HG03196 (cell line): ENCODE data around the gene RP2.
A peak's percentile ranks its signal among the peaks of the same experiment; 100 is the strongest.

Source experiments
- ATAC-seq: cut with Tn5 transposase; IDR thresholded peaks from one replicate; pipeline ENCODE4 v1.9.1; 2021; ENCODE audit not compliant: unreplicated experiment

Gene RP2

DNA sequence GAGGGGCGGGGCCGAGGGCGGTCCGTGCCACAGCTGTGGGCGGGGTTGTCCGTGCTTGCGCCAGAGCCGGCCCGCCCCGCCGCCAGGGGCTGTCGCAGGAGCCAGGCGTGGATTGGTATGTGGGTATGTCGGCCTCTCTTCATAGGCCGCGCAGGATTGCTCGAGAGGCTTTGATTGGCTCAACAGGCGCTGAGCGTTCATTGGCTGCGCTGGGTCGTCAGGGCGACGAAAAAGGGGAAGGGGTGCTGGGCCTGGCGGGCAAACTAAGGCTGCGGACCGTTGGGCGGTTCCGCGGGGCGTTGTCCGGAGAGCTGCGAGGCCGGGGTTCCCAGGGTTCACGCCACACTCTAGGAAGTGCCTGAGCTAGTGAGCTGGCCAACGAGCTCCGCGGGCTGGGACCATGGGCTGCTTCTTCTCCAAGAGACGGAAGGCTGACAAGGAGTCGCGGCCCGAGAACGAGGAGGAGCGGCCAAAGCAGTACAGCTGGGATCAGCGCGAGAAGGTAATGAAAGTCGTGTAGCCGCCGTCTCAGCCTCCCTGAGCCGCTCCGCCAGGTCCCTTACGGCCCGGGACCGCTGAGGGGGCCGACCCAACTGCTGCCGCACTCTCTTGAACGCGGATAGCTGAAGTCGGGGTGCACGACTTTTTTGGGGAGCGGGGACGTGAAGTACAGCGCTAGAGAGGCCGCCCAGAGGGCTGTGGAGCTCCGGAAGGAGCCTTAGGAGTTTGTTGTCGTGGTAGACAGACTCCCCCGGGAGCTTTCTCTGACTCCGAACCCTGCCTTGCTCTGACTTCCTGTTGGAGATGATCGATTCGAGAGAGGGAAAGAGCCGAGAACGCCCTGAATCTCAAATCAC lies at the start of gene RP2:
RP2 (plus strand) TSS at position 343 of the 857 bp plus-strand sequence; CDS start at position 401, 58 bp downstream.
- ATAC-seq: peak; percentile 88

- ATAC-seq: no peak
These were observed 47.9 kb upstream of the RP2 start for GRCh38 chrX:46788902-46789301.

- ATAC-seq: no peak
These were observed 44.7 kb upstream of the RP2 start for GRCh38 chrX:46791927-46792809.

DNA sequence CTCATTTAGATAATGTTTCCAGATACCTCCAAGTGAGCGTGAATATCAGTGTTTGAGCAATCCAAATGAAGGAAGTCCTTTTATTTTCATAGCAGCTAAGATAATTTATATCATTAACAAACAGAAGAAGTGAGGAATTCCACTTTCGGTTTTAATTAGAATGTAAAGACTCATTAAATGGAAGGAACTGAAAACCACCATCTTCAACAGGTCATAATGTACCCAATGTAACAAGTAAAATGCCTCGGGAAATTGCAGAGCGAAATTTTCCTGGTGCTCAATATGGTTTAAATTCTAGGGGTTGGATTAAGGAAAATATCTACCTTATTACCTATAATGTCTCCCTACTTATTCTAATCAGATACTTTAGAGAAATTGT lies 44.0 kb upstream of the RP2 start:
- no peak for ATAC-seq

DNA sequence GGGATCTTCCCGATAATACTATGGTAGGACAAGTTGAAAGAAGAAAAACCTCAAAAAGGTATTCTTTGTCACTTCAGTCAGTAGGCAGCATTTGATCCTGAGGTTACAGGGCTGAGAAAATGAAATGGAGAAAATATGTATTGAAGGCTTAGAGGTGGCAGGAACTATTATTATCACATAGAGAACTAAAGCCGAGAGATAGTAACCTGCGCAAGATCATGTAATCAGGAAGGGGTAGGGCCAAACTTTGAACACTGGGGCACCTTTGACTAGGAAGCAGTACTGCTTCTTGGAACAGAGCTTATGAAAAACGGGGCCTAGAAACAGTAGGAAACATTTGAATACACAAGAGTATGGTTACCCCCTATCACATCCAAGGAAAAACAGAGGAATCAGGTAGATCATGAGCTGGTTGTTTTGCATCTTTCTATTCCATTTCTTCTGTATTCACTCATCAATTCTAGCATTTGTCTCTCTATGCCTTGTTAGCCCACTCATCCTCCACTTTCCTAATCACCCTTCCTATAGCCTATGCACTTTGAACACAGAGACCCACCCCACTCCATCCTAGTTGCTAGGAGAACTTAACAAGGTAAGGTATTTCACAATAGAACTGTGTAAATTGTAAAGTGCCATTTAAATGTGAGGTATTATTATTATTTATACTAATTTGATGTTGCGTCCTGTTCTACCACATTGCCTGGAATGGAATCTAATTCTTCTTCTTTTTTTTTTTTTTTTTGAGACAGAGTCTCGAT lies 43.3 kb upstream of the RP2 start:
- ATAC-seq: no peak

DNA sequence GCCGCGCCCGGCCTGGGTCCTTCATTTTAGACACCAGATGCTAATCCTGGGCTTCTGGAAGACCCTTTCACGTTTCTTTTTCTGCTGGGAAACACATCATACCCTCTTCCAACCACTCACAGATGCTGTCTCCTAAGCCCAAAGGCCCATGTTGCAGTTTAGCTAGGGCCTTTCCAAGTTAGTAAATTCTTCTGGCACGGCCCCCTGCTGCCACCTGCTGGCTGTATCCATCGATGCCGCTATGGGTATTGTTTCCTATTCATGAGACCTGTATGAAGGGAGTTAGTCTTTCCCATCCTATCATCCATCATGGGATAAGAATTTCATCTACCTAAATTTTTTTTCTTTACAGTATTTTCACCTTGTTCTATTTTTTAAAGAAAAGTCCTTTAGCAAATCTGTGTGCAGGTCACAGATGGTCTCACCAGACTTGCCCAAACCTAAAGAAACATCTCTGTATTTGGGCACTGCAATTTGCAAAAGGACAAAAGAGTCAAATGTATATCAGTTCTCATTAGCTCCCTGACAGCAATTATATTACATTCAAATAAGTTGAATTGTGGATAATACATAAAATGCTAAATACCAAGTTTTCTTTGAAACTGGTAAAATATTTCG lies 40.2 kb upstream of the RP2 start:
- no peak for ATAC-seq

DNA sequence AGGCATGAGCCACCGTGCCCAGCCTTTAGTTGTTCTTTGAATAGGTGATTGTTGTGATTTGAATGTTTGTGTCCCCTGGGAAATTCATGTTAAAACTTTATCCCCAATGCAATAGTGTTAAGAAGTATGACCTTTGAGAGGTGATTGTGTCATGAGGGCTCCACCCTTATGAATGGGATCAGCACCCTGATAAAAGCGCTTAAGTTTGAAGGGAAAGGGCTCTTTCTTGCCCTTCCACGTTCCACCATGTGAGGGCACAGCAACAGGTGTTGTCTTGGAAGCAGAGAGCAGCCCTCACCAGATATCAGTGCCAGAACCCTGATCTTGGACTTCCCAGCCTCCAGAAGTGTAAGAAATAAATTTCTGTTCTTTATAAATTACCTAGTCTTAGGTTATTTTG lies 33.7 kb upstream of the RP2 start:
- ATAC-seq: no peak

DNA sequence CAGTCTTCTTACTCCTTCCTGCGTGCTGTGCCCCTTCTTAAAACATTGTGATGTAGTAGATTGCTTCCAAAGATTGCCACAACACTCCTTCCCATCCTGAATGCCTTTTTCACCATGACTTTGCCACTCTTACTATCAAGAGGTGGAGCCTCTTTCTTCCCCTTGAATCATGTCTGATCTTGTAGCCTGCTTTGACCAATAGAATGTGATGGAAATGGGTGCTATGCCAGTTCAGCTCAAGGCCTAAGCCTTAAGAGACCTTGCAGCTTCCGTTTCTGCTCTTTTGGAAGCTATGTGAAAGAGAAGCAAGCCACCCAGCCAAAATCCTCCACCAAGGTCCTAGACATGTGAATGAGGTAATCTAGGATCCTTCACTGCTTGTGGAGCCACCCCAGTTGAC lies 31.6 kb upstream of the RP2 start:
- ATAC-seq: no peak

DNA sequence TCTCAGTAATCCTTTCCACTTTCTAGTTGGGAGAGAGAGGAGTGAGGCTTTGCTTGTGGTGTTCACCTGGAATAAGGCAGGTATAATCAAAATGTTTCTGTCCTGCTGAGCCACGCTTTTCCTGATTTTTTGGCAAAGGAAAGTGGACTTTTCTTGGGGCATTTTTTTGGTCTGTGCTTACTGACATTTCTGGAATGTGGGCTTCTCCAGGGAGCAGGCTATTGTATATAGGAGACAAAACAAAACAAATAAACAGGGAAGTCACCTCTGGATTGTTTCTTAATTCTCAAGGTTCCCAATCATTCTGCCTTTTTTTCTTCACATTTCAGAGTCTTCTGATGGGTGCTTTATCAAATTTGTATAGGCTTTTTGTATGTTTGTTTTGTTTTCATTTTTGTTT lies 25.7 kb upstream of the RP2 start:
- no peak for ATAC-seq

- ATAC-seq: no peak
These were observed 24.4 kb upstream of the RP2 start for GRCh38 chrX:46812445-46812844.

DNA sequence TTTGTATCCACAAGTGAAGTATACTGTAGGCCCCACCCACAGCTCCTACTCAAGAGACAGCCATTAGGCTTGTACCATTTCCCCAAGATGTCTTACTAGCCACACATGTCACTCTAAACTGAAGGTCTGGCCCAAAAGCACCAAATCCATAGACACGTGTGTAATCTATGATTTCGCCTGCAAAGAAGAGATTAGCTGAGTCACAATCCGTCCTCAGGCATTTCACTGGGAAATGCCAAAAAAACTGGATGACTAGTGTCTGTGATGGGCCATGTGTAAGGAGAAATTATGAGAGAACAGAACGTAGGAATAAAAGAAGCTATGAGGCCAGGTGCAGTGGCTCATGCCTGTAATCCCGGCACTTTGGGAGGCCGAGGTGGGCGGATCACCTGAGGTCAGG lies 21.9 kb upstream of the RP2 start:
- ATAC-seq: no peak

DNA sequence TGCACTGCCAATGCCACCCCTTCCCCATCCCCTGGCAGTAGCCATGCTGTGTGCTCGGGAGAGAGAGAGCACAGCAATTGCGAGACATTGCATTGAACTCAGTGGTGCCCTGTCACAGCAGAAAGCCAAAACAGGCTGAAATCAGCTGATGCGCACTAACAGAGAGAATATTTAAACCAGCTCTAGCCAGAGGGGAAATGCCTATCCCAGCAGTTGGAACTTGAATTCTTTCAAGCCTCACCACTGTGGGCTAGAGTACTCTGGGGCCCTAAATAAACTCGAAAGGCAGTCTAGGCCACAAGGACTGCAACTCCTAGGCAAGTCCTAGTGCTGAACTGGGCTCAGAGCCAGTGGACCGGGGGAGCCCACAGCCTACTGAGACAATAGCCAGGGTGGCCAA lies 17.7 kb upstream of the RP2 start:
- no peak for ATAC-seq

- no peak for ATAC-seq
These were observed 16.3 kb upstream of the RP2 start for GRCh38 chrX:46820391-46821100.

DNA sequence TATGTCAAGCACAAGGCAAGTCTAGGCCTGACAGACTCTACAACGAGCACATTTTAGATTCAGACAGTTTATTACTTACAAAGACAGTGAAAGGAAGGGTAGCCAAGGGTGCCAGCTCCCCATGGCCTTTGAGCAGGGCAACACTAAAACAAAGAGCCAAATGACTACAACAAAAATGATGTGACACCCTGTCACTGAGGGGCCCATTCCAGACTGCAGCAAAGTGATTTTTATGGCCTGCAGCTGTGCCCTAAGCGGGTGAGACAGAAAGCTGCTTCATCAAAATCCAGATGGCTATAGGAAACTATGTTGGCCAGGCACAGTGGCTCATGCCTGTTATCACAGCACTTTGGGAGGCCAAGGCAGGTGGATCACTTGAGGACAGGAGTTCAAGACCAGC lies 13.4 kb upstream of the RP2 start:
- ATAC-seq: no peak

DNA sequence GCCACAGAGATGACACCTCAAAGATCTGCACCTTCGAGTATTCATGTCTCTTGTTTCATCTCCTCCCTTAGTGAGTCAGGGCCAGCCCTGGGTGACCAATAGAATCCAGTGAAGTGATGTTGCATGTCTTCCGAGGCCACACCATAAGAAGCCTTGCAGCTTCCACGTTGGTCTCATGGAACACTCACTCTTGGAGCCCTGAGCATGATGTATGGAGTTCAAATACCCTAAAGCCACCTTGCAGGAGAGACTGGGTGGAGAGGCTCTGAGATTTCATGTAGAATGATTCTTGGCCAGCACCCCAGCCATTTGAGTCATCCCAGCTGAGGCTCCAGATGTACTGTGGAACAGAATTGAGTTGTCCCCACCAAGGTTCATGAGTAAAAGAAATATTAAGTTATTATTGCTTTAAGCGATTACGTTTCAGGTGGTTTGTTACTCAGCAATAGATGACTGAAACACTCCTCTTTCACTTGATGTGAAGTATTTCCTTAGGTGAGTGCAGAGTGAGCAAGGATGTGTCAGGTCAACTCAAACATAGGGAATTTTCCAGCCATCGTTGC lies 5.0 kb upstream of the RP2 start:
- no peak for ATAC-seq

DNA sequence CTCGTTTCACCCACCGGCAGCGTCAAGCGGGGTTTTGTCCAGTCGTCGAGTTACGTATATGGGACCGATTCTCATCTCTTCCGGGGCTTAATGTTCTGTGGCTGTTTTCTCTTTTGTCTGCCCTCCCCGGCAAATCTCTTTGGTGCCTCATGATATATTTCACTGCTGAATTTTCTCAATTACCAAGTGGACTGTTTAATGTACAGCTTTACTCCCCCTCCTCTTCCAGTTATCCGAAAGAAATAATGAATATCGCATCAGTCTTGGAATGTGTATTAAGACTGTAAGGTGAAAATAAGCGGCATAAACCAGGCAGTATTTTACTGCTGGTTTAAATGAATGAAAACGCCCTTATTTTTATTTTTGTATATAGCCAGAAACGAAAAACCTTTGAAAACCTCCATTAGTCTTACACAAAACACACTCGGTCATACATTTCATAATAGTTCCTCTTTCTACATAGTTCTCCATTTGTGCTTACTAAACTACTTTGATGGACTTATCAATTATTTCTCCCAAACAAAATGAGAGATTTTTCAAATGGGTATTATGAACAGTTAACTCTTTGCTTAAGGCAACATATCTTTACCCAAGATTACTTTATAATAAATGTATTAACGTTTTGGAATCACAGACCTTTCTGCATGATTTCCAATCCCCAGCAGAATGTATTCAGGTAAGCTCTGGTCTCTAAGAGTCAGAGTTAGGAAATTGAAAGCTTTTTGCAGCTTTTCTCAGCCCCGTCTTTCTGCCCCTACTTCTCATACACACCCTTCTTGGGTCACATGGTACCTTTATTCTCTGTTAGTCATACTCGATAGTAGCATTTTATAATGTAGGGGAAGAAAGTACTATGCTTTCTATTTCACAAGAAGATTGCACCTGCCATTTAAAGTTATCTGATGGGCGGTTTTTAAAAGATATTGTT lies 979 bp downstream of the RP2 start:
- ATAC-seq: no peak

- no peak for ATAC-seq
These were observed 1.6 kb downstream of the RP2 start for GRCh38 chrX:46838486-46838870.

- ATAC-seq: no peak
These were observed 2.2 kb downstream of the RP2 start for GRCh38 chrX:46838974-46839480.

- no peak for ATAC-seq
These were observed 4.1 kb downstream of the RP2 start for GRCh38 chrX:46840946-46841345.
